Keratinocyte (primary cell): Measurements from ENCODE around the gene SNTG2. TPM values are rescaled to one million over a fixed set of nuclear protein-coding genes. Genes with fewer than 3 reads are reported as not detected.

Source experiments
- DNase-seq: peaks from one replicate; pipeline ENCODE4 v3.0.0-alpha.2; 2011; ENCODE audit warnings: low read depth, missing footprints, low spot score
- FAIRE-seq: peaks from 2 replicates; lab custom pipeline; 2011; peaks lifted over from hg19 to GRCh38; lab: Jason Lieb, UNC
- H2AFZ ChIP-seq: 2 replicates; pipeline ENCODE4 v1.6.0; 2012; ENCODE audit warnings: low read length, control low read depth, inconsistent platforms; ENCODE audit not compliant: control insufficient read depth
- H3K27ac ChIP-seq: 2 replicates; pipeline ENCODE4 v1.5.1; 2011; ENCODE audit warnings: low read length; ENCODE audit not compliant: control insufficient read depth, insufficient read depth
- H3K27me3 ChIP-seq: 3 replicates; pipeline ENCODE4 v1.6.0; 2011; ENCODE audit warnings: low read length; ENCODE audit not compliant: control insufficient read depth, insufficient read depth; ENCODE audit errors: extremely low read depth
- H3K36me3 ChIP-seq, 2 experiments: 2 replicates in 1 of 2; 3 replicates in 1 of 2; pipeline ENCODE4 v1.5.1; 2011; ENCODE audit warnings: low read length in 2 of 2, mild to moderate bottlenecking in 1 of 2; ENCODE audit not compliant: control insufficient read depth in 2 of 2, insufficient read depth in 2 of 2; ENCODE audit errors: extremely low read depth in 1 of 2
- H3K4me1 ChIP-seq: 3 replicates; pipeline ENCODE4 v1.5.1; 2011; ENCODE audit warnings: low read length; ENCODE audit not compliant: control insufficient read depth, insufficient read depth; ENCODE audit errors: extremely low read depth
- H3K4me2 ChIP-seq: 3 replicates; pipeline ENCODE4 v1.6.0; 2011; ENCODE audit warnings: low read depth, low read length; ENCODE audit not compliant: control insufficient read depth, insufficient read depth; ENCODE audit errors: extremely low read depth
- H3K4me3 ChIP-seq, 3 experiments: fragments of 200-600 bp in 1 of 3; sonication (generic) in 1 of 3; 2 replicates in 2 of 3; 3 replicates in 1 of 3; pipeline ENCODE4 v1.5.1; 2011 to 2016; ENCODE audit warnings: low read length in 3 of 3, mild to moderate bottlenecking in 3 of 3, control low read depth in 2 of 3, inconsistent platforms in 1 of 3, low read depth in 1 of 3, mixed read lengths in 1 of 3, mixed run types in 1 of 3, moderate library complexity in 1 of 3; ENCODE audit not compliant: control insufficient read depth in 2 of 3, insufficient read depth in 2 of 3; ENCODE audit errors: extremely low read depth in 1 of 3
- H3K79me2 ChIP-seq: 2 replicates; pipeline ENCODE4 v1.6.0; 2012; ENCODE audit warnings: low read length; ENCODE audit not compliant: control insufficient read depth, insufficient read depth
- H3K9ac ChIP-seq: 3 replicates; pipeline ENCODE4 v1.6.0; 2011; ENCODE audit warnings: low read length; ENCODE audit not compliant: control insufficient read depth, insufficient read depth; ENCODE audit errors: extremely low read depth
- H3K9me1 ChIP-seq: 3 replicates; pipeline ENCODE4 v1.6.0; 2011; ENCODE audit warnings: low read length; ENCODE audit not compliant: control insufficient read depth, insufficient read depth; ENCODE audit errors: extremely low read depth
- H3K9me3 ChIP-seq: 2 replicates; pipeline ENCODE4 v1.5.1; 2012; ENCODE audit warnings: low read depth, low read length; ENCODE audit not compliant: control insufficient read depth
- H4K20me1 ChIP-seq: 3 replicates; pipeline ENCODE4 v1.6.0; 2011; ENCODE audit warnings: low read length; ENCODE audit not compliant: control insufficient read depth, insufficient read depth; ENCODE audit errors: extremely low read depth
- EZH2 ChIP-seq: IDR thresholded peaks from one replicate; pipeline ENCODE4 v1.6.1; 2012; ENCODE audit warnings: inconsistent platforms, mild to moderate bottlenecking, low read length, moderate library complexity
- dilution Hi-C: fragments of 300-500 bp; cut with MboI; formaldehyde crosslinking; loops from one replicate; pipeline ENCODE4 v1.7.0; 2020; ENCODE audit warnings: low sequenced_read_pairs; ENCODE audit not compliant: extremely low pct_ligation_motif_present
- polyA plus RNA-seq, 5 experiments: library from polyadenylated mRNA; depleted of rRNA in 3 of 5; stranded (reverse) in 3 of 5; stranded (forward) in 1 of 5; unstranded in 1 of 5; fragments of >200 nt; gene quantifications; 1 replicate in 1 of 5; 2 replicates in 3 of 5; 3 replicates in 1 of 5; pipeline versions ENCODE4 v1.2.1 to v1.2.3, GENCODE V29; 2011 to 2012; ENCODE audit warnings: missing spikeins in 2 of 5, low read depth in 1 of 5, low replicate concordance in 1 of 5
- TF ChIP-seq, protein P1 (sequence below), 3 experiments: IDR thresholded peaks in 1 of 3; conservative IDR thresholded peaks in 1 of 3; optimal IDR thresholded peaks in 1 of 3; 2 replicates in 2 of 3; 3 replicates in 1 of 3; pipeline versions ENCODE3 to v1.5.1; 2011; ENCODE audit warnings: low read length in 3 of 3, mild to moderate bottlenecking in 3 of 3, moderate library complexity in 2 of 3, control low read depth in 1 of 3, inconsistent platforms in 1 of 3; ENCODE audit not compliant: insufficient read depth in 2 of 3; ENCODE audit errors: extremely low read depth in 1 of 3

The SNTG2 gene
- polyA plus RNA-seq, 1 donor (not counting 4 experiments of a cell fraction or from before 2014, with no cell fraction given): not detected

DNA sequence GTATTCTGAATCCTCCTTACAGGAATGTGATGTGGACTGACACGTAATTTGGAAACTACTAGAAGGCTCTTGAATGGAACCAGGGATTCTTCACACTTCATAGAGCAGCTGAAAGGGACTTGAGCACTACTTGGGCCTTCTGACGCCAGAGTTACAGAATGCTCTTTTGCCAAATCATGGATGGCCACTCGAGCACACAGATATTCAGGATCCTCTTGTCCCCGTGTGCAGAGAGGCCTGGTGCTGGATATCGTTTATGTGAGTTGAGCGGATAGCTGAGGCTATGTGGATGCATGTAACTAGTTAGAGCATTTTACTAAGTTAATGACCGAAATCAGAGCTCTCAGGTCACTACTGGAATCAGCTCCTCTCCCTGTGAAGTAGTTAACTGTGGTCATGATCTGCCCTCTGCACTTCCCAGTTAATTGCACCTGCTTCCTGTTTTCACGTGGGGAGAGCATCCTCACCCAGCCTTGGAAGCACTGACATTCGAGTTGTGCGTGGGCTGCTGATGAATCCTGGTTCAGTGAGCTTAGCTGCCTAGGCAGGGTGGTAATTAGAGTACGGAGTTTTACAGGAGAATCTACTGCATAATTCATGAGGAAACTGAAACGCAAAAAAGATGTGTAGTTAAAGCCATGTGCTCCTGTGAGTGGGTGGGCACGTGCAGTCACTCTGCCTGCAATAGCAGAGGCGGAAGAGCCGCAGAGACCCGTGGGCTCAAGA is 457.5 kb downstream of the SNTG2 start:
- Histone ChIP-seq H3K27me3 (no peaks in the 10 kb centered on the region), H3K4me1 (peaks cover 3% of the 10 kb centered on the region), H4K20me1 (no peaks in the 10 kb centered on the region), H3K4me2 (no peak overlapping the region), H3K4me3 (no peak overlapping the region), H2AFZ (no peak overlapping the region), H3K36me3 (no peaks in the 10 kb centered on the region), H3K9ac (no peak overlapping the region), H3K9me3 (no peaks in the 10 kb centered on the region), H3K27ac (no peak overlapping the region), H3K79me2 (no peaks in the 10 kb centered on the region), H3K9me1 (no peaks in the 10 kb centered on the region)
- DNase-seq (no peak), FAIRE-seq (no peak)
- dilution Hi-C loops: no loop called here
- no peak for TF ChIP-seq EZH2
- TF ChIP-seq, protein P1, sequence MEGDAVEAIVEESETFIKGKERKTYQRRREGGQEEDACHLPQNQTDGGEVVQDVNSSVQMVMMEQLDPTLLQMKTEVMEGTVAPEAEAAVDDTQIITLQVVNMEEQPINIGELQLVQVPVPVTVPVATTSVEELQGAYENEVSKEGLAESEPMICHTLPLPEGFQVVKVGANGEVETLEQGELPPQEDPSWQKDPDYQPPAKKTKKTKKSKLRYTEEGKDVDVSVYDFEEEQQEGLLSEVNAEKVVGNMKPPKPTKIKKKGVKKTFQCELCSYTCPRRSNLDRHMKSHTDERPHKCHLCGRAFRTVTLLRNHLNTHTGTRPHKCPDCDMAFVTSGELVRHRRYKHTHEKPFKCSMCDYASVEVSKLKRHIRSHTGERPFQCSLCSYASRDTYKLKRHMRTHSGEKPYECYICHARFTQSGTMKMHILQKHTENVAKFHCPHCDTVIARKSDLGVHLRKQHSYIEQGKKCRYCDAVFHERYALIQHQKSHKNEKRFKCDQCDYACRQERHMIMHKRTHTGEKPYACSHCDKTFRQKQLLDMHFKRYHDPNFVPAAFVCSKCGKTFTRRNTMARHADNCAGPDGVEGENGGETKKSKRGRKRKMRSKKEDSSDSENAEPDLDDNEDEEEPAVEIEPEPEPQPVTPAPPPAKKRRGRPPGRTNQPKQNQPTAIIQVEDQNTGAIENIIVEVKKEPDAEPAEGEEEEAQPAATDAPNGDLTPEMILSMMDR (optimal IDR thresholded peaks at IDR 0.05 in 1 of 3, IDR thresholded peaks at IDR 0.05 in 1 of 3, conservative IDR thresholded peaks at IDR 0.05 in 1 of 3; ENCODE audit: extremely low read depth in 1 of 3, insufficient read depth in 2 of 3, low read length in 3 of 3): no peak

DNA sequence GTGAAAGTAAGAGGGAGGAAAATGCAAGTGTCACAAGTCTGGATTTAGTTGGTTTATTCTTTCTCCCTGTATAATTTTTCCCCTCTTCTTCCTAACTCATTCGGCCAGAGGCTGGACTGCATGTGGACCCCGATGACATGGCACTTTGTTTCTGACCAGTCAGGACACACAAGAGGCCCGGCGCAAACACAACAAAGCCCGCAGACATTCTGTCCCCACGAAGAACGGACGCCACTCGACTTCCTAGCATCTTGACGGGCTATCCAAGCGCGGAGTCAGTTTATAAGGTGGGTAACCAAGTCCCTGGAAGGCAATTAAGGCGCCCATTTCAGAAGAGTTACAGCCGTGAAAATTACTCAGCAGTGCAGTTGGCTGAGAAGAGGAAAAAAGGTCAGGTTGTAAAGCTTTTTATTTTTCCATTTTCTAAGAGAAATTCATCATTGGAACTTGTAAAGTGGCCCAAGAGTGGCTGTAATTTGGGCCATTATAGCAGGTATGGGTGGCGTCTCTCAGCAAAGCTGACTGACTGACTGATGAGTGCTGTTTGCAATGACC is 462.6 kb downstream of the SNTG2 start, which contains the start of gene TPO:
TSS of gene TPO (plus strand) at position 308 of the 555 bp plus-strand sequence. CDS start 946 bp downstream, outside the sequence.
- Histone ChIP-seq H2AFZ (no peak within 1 kb of the TSS), H3K9ac (no peak within 1 kb of the TSS), H3K27ac (no peak within 1 kb of the TSS), H3K4me2 (no peak within 1 kb of the TSS), H3K36me3 (no peaks in the 10 kb centered on the region), H3K9me1 (no peaks in the 10 kb centered on the region), H3K4me3 (no peak within 1 kb of the TSS), H3K27me3 (no peaks in the 10 kb centered on the region), H4K20me1 (no peaks in the 10 kb centered on the region), H3K4me1 (no peaks in the 10 kb centered on the region), H3K79me2 (no peaks in the 10 kb centered on the region), H3K9me3 (peaks cover 6% of the 10 kb centered on the region)
- no peak for DNase-seq
- TF ChIP-seq, protein P1 (optimal IDR thresholded peaks at IDR 0.05 in 1 of 3, IDR thresholded peaks at IDR 0.05 in 1 of 3, conservative IDR thresholded peaks at IDR 0.05 in 1 of 3; ENCODE audit: extremely low read depth in 1 of 3, insufficient read depth in 2 of 3, low read length in 3 of 3): no peak
- TF ChIP-seq EZH2: no peak
- no peak for FAIRE-seq
- dilution Hi-C loops: no loop called here
